ENCODE data around the gene MICALL2. TPM values are rescaled to one million over a fixed set of nuclear protein-coding genes. Genes with fewer than 3 reads are reported as not detected.

MICALL2 gene
- total RNA-seq = 11.0 and 12.9 TPM in 2 replicates

DNA sequence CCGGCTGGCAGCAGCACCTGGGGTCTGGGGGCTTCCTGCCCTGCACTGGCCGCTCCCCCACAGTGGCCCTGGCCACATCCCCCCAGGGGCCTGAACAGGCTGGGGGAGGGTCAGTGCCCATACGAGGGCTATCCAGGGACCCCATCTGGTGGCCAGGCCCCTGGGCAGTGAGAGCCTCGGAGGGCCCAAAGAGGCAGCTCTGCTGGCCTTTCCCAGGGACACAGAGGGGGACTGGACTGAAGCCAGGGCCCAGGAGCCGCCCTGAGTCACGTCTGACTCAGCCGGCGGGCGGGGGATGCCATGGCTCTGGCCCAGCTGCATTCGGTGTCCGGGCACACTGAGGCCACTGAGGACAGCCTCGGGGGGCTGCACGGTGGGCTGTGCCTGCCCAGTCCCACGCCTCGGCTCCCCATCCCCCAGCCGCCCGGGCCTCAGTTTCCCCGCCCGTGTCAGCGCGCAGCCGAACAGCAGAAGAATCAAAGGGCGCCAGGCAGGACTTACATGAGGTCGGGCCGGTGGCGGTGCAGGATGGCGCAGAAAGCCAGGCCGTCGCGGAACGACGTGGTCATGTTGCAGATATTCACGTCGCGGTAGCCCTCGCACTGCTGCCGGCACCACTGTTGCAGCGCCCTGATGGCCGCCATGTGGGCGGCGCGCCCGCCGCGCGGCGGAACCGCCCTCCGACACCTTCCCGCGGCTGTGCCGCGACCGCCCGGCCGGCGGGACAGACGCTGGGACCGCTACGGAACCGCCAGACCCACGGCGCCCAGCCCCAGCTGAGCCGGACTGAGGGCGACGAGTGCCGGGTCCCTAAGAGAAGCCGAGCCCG is at the start of gene MICALL2:
TSS of gene MICALL2 (minus strand) at position 788 of the 829 bp plus-strand sequence. CDS start at position 644, 144 bp downstream.
- peak; percentile 53 for DNase-seq (ENCODE audit: low read depth, low spot score)

DNA sequence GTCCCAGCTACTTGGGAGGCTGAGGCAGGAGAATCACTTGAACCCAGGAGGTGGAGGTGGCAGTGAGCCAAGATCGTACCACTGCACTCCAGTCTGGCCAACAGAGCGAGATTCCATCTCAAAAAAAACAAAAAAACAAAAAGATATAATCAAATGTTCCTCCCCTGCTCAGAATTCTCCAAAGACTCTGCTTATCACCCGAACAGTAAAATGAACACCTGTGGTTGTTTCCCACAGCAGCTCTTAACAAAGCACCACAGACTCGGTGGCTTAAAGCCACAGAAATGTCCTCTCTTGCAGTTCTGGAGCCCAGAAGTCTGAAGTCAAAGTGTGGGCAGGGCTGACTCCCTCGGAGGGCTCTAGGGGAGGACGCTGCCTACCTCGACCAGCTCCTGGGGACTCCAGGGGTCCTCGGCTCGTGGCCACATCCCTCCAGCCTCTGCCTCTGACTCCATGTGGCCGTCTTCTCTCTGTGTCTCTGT is 49.0 kb upstream of the MICALL2 start:
- no peak for DNase-seq (ENCODE audit: low read depth, low spot score)

DNA sequence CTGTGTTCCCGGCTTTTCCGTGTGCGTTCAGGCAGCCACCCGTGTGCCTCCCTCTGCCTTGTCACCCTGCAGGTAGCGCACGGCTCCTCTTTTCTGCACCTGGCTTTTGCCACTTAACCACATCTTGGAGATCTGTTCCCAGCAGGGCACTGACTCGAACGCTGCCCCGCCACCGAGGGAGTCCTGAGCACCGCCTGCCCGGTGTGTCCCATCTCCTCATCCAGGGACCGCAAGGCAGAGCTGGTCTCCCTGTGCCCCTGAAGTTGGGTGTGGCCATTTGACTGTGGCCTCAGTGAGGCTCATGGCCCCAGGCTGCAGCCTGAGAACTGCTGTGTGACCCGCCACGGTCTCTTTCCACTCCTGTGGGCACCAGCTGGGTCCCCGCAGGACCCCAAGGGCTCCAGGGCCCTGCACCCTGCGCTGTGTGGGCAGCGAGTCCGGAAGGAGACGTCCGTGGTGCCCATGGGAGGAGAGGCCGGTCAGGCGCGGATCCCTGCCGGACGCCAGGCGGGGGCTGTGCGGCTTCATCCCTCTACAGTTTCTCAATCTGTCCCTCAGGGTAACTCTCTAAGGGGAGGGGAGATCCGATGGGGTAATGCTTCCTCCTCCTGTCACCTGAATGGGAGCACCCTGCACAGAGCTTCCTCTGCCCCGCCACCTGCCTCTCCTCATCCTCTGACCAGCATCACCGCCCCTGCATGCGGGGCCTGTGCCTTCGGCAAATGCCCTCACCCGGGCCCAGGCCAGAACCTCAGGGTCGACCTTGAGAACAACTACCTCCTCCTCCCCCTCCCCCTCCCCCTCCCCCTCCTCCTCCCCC is 46.7 kb upstream of the MICALL2 start:
- DNase-seq (ENCODE audit: low read depth, low spot score) = no peak

DNA sequence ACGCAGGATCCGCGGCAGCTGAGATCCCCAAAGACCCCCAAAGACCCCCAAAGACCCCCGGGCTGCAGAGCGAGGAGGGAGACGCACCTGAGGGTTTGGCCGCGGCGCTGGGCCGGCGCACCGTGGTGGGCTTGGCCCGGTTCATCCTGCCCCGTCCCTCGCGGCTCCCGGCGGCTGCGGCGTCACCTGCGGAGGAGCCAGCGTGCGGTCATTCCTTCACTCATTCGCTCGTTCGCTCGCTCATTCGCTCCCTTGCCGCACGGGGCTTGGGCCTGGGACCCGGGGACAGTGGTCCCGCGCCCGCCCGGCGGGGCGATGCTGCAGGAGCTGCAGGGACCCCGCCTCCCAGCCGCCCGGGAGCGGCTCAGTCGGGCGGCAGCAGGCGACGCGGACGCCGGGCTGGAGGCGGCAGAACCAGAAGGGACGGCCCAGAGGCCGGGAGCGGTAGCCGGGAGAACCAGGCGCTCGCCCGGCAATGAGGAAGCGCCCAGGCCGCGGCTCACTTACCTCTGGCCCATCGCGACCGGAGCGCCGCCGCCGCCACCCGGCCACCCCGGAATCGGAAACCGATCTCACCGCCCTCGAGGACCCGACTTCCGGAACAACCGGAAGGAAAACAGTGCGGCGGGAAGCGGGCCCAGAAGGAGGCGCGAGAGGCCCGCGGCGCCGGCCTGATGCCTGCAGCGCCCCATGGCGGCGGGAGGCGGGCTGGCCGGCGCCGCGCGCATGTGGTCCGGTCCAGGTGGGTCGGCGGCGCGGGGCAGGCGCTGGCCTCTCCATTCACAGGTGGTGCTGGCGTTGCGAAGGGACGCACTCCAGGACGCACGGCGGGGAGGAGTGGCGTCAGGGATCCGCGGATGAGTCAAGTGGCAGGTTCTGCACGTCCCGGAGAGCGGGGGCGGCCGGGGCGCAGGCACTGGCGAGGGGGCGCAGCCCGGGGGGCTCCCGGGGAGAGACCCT is 44.8 kb upstream of the MICALL2 start, which contains the start of gene INTS1:
TSS of gene INTS1 (minus strand) at position 574 of the 960 bp plus-strand sequence. CDS start at position 145, 429 bp downstream.
- DNase-seq (ENCODE audit: low read depth, low spot score) = peak; percentile 52

DNA sequence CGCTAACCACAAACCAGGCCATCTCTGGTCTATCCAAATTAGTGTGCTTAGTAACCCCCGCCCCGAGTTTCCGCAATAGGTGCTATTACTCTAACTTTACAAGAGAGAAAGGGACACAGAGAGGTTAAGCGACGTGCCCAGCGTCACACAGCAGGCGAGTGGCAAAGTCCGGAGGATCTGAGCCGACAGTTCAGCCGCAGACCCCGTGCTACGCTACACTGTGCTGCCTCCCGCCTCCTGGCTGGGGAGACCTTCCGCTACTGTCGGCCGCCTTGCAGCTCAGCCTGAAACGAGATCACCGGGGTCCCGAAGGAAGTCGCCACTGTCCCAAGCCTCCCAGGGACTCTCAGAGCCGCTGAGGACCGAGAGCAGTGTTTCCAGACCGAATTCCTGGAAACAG is 44.1 kb upstream of the MICALL2 start:
- DNase-seq (ENCODE audit: low read depth, low spot score) = no peak

DNA sequence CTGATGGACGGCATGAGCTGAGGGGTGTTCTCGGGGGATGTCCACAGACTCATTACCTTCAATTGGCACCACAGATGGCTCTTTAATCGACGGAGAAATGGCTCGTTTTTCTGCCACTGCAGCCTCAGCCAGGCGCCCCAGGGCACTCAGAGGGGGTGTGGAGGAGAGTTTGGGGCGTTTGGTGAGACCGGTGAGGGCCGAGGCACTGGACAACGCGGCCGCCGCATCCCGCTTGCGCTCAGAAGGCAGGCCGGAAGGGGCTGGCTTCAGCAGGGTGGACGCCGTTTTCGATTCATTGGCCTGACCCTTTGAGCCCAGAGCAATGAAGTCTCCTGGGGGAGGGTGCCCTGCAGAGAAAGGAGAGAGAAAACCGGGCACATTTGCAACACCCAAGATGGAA is 43.6 kb upstream of the MICALL2 start:
- no peak for DNase-seq (ENCODE audit: low read depth, low spot score)

DNA sequence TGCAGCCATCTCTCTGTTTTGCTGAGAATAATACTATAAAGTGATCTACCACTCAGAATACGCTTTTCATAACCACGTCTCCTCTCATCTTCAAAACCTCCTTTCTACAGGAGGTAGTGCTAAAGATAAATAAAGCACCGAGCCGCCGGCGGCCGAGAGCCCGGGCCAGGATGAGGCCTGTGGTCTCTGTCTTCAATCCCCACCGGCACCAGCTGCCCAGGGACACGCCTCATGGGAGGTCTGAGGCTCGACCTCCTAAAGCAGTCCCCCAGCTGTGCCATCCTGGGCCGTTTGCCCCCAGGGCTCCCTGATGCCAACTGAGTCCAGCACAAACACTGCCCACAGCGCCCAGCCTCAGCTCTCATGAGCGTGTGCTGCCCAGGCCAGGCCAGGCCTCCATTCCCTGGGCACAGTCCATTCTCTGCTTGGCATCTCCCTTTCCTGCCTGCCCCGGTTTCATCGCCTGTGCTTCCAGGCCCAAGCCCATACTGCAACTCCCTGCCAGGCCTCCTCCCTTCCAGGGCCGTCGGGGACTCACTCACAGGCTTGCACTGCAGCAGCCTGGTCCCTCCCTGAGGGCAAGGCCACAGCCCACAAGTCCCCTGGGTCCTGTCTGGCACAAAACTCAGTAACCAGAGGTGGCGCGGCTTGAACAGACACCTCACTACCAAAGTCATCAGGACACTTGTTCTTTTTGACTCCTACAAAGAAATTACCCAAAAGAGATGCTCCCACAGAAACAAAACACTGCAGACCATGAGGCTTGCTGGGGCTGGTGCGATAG is 42.4 kb upstream of the MICALL2 start:
- no peak for DNase-seq (ENCODE audit: low read depth, low spot score)

- no peak for DNase-seq (ENCODE audit: low read depth, low spot score)
Observed at GRCh38 chr7:1500064-1500807, 41.0 kb upstream of the MICALL2 start.

- no peak for DNase-seq (ENCODE audit: low read depth, low spot score)
Observed at GRCh38 chr7:1499367-1500029, 40.2 kb upstream of the MICALL2 start.

DNA sequence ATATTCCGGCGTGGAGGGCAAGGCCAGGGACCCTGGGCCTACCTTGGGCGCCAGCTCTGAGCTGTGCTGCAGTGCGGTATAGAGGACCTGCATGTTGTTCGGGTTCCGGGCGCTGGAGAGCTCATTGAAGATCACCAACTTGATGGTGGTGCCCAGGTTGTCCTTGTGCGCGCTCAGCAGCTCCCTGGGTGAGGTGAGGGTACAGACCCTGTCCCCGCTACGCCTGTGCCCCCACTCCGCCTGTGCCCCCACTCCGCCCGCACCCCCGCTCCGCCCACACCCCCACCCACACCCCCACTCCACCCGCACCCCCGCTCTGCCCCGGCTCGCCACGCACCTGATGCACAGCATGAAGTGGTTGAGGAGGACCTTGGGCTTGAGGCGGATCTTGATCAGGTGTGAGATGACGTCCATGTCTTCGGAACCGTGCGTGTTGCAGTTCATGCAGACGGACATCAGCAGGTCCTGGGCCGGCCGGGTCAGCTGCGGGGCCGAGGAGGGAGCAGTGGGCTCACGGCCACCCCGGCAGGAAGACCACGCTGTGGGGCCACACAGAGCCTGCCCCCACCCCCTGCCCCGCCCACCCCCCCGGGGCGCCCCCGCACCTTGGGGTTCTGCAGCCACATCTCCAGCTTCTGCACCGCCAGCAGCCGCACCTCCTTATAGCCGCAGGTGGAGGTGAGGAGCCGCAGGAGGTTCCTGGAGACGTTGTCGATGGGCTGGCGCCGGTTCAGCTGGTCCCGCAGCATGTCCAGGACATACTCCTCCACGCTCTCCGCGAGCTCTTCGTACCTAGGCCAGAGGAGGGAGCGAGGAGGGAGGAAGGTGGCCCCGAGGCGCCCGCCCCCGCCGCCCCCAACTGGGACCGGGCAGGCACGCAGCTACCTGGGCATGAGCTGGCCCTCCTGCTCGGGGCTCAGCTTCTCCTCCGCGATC is 39.4 kb upstream of the MICALL2 start:
- DNase-seq (ENCODE audit: low read depth, low spot score) = no peak

- no peak for DNase-seq (ENCODE audit: low read depth, low spot score)
Observed at GRCh38 chr7:1497293-1497927, 38.1 kb upstream of the MICALL2 start.

- DNase-seq (ENCODE audit: low read depth, low spot score) = no peak
Observed at GRCh38 chr7:1496531-1497292, 37.4 kb upstream of the MICALL2 start.

DNA sequence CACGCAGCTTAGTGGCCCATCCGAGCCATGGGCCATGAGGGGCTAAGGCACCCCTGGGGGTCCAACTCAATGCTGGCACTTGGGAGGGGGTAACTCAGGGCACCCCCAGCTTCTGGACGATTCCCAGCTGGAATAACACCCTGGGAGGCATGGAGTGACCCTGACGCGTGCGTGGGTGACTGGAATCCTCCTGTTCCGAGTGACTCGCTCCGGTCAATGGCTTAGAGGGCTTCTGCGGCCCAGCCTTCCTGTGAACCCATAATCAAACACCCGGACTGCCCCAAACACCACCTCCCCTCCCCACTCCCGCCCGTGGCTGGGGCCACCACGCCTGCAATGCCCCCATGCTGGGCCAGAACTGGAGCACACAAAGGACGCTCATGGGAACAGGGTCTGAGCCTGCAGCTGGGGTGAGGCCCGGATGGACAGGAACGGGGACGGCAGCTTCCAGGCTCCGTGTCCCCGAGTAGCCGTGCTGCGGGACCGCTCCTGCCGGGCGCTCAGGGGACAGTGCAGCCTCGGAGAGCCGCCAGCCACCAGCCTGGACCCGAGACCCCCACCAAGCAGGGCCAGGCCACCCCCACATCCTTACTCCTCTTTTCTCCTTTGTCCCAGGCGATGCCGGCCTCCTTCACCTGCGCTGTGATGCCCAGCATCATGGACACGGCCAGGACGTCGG is 36.4 kb upstream of the MICALL2 start:
- no peak for DNase-seq (ENCODE audit: low read depth, low spot score)

GRCh38 chr7:1494866-1495563 is 35.7 kb upstream of the MICALL2 start:
- no peak for DNase-seq (ENCODE audit: low read depth, low spot score)

- no peak for DNase-seq (ENCODE audit: low read depth, low spot score)
Observed at GRCh38 chr7:1494447-1494846, 35.2 kb upstream of the MICALL2 start.

Data from pulmonary artery endothelial cell (primary cell).